Activated naive CD4-positive, alpha-beta T cell treated with anti-CD3 and anti-CD28 coated beads, Interleukin-2, amount 50 U/mL, for 72 hours (primary cell): ENCODE data around the gene PABPN1L. TPM values are rescaled to one million over a fixed set of nuclear protein-coding genes. Genes with fewer than 3 reads are reported as not detected.
A peak's percentile ranks its signal among the peaks of the same experiment; 100 is the strongest.

Experiments
- ATAC-seq, 2 donors: fragments of 150-1000 bp; cut with Tn5 transposase; 2 replicates each; pipeline ENCODE4 v1.10.0; 2021; ENCODE audit warnings: mild to moderate bottlenecking in 2 of 2, moderate library complexity in 2 of 2
- DNase-seq, 2 donors: peaks; one replicate each; pipeline ENCODE4 v3.0.0; 2021 to 2022; ENCODE audit warnings: low spot score in 2 of 2
- H3K27ac Mint-ChIP-seq, 2 donors: one replicate each; pipeline ENCODE4 v1.8.0; 2022; ENCODE audit warnings: mild to moderate bottlenecking in 2 of 2, mixed read lengths in 2 of 2
- H3K36me3 Mint-ChIP-seq, 2 donors: one replicate each; pipeline ENCODE4 v1.8.0; 2022; ENCODE audit warnings: mixed read lengths in 2 of 2
- H3K9me3 Mint-ChIP-seq, 2 donors: one replicate each; pipeline ENCODE4 v1.8.0; 2022; ENCODE audit warnings: mixed read lengths in 2 of 2
- total RNA-seq, 2 donors: library from RNA; stranded (reverse); gene quantifications; one replicate each; pipeline ENCODE4 v1.2.3, GENCODE V29; 2022

PABPN1L gene
- total RNA-seq, 2 donors from 2014 or later = not detected

DNA sequence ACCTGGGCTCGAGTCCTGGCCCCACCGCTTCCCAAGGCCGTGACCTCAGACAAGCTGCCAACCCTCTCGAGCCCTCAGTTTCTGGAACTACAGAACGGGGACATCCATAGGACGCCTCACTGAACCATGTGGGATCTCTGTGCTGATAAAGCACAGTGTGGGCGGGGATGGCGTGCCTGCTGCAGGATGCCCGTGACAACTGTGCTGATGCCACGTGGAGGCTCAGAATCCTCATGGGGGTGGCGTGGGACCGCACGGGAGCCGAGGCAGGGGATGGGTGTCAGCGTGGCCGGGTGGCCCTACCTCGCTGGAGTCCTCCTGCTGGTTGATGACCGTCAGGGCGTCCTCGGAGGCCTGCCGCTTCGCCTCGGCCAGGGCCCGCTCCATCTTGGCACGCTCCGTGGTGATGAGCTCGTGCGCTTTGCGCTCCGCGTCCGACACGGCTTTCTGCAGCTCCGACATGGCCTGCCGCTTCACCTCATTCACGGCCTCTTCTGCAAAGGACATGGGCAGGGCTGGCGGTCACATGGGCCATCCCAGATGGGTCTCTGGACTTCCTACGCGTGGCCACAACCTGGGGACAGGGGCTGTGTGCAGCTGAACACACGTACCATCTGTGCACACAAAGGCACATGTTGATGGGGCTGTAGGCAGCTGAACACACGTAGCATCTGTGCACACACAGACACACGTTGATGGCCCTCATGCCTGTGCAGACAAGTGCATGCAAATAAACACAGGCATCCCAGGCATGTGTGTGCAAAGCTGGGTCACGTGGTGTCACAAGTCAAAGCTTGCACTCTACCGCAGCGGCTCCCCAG lies 12.7 kb upstream of the PABPN1L start:
- Mint-ChIP-seq H3K9me3 (no peaks in the 10 kb centered on the region), H3K27ac (no peak overlapping the region), H3K36me3 (no peaks in the 10 kb centered on the region)
- ATAC-seq (no peak), DNase-seq (no peak)

DNA sequence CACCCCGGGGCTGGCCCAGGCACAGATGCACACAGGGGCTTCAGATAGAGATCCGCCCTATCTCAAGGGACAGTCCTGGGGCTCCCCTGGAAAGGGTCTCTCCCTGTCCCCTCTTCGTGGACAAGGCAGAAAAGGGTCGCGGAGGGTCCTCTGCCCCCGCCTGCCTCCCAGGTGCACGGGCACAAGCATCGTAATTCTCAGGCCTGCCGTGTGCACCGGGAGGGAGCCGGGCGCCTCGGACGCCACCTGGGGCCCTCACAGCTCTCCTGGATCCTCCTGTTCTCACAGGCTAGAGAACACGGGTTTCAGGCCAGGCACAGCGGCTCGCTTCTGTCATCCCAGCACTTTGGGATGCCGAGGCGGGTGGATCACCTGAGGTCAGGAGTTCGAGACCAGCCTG lies 11.9 kb upstream of the PABPN1L start:
- Mint-ChIP-seq H3K27ac (no peak overlapping the region), H3K36me3 (no peaks in the 10 kb centered on the region), H3K9me3 (no peaks in the 10 kb centered on the region)
- DNase-seq (no peak), ATAC-seq (no peak)

DNA sequence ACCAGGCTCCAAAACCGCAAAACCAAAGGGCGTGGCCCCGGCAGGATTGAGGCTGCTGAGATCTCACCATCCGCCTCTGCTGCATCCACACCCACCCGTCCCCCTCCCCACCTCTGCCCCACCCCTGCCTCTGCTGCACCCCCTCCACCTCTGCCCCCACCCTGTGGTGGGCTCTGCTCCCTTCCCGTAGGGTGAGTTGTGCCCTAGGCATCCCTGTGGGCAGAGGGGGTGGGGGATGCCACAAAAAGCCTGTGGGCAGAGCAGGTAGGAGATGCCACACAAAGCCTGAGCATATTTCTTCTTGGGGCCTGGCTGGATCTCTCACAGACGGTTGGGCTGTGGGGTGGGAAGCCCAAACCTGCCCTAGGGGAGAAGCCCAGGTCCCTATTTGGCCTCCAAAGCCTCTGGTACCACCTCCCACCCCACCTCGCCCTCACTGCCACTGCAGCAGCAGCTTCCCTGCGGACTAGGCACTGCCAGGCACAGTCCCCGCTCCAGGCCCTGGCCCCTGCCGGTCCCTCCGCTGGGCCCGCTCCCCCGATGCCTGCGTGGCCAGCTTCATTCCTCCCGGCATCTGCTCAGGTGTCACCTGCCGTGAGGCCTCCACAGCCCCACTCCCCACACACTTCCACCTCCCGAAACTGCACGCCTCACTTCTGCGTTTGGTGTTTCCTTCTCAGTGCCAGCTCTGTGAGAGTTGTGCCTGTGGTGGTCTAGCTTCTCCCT lies 11.3 kb upstream of the PABPN1L start:
- DNase-seq (no peak), ATAC-seq (no peak)
- Mint-ChIP-seq H3K9me3 (no peaks in the 10 kb centered on the region), H3K36me3 (no peaks in the 10 kb centered on the region), H3K27ac (no peak overlapping the region)

- ATAC-seq = no peak
- H3K9me3 Mint-ChIP-seq = no peaks in the 10 kb centered on the region
- H3K27ac Mint-ChIP-seq = no peak overlapping the region
- no peak for DNase-seq
- H3K36me3 Mint-ChIP-seq = no peaks in the 10 kb centered on the region
Measured at GRCh38 chr16:88876942-88877526, 10.6 kb upstream of the PABPN1L start.

GRCh38 chr16:88875703-88876234 lies 9.3 kb upstream of the PABPN1L start:
- Mint-ChIP-seq H3K9me3 (no peaks in the 10 kb centered on the region), H3K36me3 (no peaks in the 10 kb centered on the region), H3K27ac (no peak overlapping the region)
- DNase-seq (no peak), ATAC-seq (no peak)

- DNase-seq (no peak), ATAC-seq (no peak)
- no peaks in the 10 kb centered on the region for H3K36me3 Mint-ChIP-seq
- H3K9me3 Mint-ChIP-seq = no peaks in the 10 kb centered on the region
- no peak overlapping the region for H3K27ac Mint-ChIP-seq
Measured at GRCh38 chr16:88874938-88875599, 8.6 kb upstream of the PABPN1L start.

GRCh38 chr16:88872650-88873331 lies 6.3 kb upstream of the PABPN1L start:
- Mint-ChIP-seq H3K27ac (no peak overlapping the region), H3K9me3 (no peaks in the 10 kb centered on the region), H3K36me3 (no peaks in the 10 kb centered on the region)
- DNase-seq (no peak), ATAC-seq (no peak)

DNA sequence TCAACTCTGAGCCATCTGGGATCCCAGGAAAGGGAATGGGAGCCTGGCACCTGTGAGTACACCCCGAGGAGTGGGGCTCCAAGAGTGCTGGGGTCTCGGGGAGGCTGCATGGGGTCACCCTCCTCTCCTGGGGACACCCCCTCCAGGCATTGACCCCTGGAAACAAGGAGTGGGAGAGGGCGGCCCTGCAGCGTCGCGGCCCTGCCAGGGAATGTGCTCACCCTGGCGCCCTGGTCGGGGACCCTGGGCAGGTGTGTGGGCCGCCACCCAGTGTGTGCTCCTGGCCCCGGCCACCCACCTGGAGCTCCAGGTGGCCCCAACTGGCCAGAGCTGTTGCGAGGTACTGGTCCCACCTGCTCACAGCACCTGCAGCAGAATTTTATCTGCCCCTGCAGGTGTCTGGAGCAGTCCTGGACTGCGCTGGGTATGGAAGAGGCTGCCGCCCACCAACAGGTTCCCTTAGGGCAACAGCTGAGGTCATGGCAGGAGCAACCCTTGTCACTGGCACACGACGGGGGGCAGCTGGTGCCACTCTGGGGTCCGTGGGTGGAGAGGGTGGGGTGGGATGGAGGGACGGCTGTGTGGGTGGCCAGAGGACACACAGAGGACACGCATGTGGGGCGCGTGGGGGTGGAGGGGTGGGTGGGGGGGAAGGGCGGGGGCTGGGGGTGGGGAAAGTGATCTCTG lies 5.4 kb upstream of the PABPN1L start:
- H3K36me3 Mint-ChIP-seq = no peaks in the 10 kb centered on the region
- DNase-seq = no peak
- no peak for ATAC-seq
- H3K27ac Mint-ChIP-seq = no peak overlapping the region
- no peaks in the 10 kb centered on the region for H3K9me3 Mint-ChIP-seq

- DNase-seq = no peak
- peak; percentile 9 to 13 for ATAC-seq
- Mint-ChIP-seq H3K27ac (no peak overlapping the region), H3K9me3 (no peaks in the 10 kb centered on the region), H3K36me3 (no peaks in the 10 kb centered on the region)
Measured at GRCh38 chr16:88871349-88871702, 4.9 kb upstream of the PABPN1L start.

DNA sequence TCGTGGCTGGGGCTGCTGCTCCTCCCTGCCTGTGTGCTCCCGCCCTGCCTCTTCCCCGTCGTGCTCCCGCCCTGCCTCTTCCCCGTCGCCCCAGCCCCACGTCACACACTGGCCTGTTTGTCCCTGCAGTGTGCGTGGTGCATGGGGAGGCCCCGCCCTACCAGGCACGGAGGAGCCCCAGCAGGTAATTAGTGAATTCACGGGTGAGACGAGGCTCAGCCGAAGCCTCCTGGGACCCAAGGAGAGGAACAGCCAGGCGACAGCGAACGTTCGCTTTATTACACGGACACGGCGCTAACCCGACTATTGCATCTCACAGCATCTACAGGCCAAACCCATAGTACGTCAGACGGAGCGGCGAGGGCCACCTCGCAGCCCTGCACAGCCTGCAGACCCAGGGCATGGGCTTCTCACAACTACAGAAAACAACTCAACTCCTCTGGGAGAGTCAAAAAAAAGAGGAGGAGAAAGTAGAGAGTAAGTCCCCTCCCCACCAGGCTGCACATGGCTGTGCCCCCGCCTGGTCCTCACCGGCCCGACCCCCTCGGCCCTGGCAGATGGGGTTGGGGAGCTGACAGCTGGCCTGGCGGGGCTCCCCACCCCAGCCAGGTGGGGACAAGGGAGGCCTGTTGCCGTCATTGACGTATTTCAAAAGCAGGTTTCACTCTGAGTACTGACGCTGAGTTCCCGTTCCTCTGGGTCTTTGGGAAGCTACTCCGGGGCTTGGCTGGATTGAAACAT lies 4.3 kb upstream of the PABPN1L start:
- no peaks in the 10 kb centered on the region for H3K9me3 Mint-ChIP-seq
- no peaks in the 10 kb centered on the region for H3K36me3 Mint-ChIP-seq
- DNase-seq = no peak
- no peak overlapping the region for H3K27ac Mint-ChIP-seq
- peak; percentile 46 to 72 for ATAC-seq

DNA sequence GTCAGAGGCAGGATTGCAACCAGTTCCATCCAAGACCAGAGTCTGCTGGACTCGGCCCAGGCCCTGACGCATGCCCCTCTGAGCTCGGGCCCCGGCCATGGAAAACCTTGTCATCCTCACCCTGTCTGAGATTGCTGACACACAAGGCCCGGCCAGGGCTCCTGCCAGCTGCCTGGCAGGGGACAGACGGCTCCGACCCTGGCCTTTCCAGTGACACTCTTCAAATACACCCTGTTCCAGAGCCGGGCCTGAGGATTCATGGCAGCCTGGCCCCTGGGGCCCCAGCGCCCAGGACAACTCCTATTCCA lies 3.2 kb upstream of the PABPN1L start:
- Mint-ChIP-seq H3K9me3 (no peaks in the 10 kb centered on the region), H3K36me3 (no peaks in the 10 kb centered on the region), H3K27ac (no peak overlapping the region)
- DNase-seq = no peak
- no peak for ATAC-seq

DNA sequence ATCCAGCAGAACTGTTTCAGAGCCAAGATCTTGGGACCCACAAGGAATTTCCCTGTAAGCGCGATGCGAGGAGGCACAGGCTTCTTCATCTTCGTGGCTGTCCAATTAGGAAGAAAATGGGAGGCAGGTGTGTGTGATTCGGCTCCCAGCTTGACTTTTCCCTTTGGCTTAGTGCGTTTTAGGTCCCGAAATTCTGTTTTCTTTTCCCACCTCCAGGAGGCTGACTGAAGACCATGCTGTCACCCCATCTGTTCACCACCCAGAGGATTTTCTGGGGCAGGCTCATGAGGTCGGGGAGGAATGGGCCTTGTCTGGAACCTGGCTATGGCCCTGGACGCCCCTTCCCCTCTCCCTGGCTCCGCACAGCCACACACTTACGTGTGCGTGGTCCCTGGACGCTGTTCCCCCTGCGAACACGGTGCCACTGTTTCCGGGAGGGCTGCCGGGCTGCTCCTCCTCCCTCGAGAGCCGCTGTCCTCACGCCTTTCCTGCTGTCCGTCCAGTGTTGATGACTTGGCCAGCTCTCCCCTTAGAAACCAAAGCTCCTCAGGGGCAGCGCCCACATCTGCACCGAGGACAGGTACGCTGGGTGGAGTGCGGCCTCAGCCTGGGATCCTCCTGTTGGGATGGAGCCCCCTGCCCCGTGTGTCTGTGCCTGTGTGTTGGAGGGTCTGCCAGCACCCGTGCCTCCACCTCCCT lies 2.7 kb upstream of the PABPN1L start:
- ATAC-seq (no peak), DNase-seq (no peak)
- Mint-ChIP-seq H3K9me3 (no peaks in the 10 kb centered on the region), H3K36me3 (no peaks in the 10 kb centered on the region), H3K27ac (no peak overlapping the region)

DNA sequence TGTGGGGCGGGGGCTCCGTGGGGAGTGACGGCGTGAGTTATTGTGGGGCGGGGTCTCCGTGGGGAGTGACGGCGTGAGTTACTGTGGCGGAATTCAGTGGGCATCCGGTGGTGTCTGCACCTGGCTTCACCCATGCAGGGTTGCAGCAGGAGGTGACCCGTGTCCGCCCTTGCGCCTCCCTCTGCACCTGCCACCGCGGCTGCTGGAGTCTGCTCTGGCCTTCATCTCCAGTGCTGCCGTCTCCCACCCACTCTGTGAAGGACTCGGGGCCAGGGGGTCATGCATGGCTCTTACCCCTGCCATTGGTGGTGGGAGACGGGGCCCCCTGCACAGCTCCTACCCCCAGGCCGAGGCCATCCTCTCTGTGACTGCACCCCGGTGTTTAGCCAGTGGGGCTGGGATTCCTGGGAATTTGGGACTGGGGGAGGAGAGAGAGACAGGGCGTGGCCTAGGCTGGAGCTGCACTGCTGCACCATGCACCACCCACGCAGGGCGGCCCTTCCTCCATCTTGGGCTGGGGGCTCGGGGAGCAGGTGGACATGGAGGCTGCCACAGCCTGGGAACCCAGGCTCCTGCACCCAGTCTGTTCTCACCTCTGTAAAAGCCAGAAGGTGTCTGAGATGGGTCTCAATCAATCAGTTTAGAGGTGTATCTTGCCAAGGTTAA lies 1.3 kb upstream of the PABPN1L start:
- Mint-ChIP-seq H3K27ac (no peak overlapping the region), H3K36me3 (no peaks in the 10 kb centered on the region), H3K9me3 (no peaks in the 10 kb centered on the region)
- DNase-seq = no peak
- no peak for ATAC-seq

GRCh38 chr16:88865742-88866141 lies 718 bp downstream of the PABPN1L start:
- Mint-ChIP-seq H3K9me3 (no peaks in the 10 kb centered on the region), H3K36me3 (no peaks in the 10 kb centered on the region), H3K27ac (no peak overlapping the region)
- ATAC-seq (no peak), DNase-seq (no peak)

- ATAC-seq (no peak), DNase-seq (no peak)
- no peak overlapping the region for H3K27ac Mint-ChIP-seq
- no peaks in the 10 kb centered on the region for H3K9me3 Mint-ChIP-seq
- H3K36me3 Mint-ChIP-seq = peaks cover 0 to 4% of the 10 kb centered on the region in 2 donors
Measured at GRCh38 chr16:88865310-88865709, 1.1 kb downstream of the PABPN1L start.
